DMS114 treated with DMSO at 0.1 percent for 48 hours (cell line): Measurements from ENCODE around the gene CRB1.
"Not testable (repeated sequence)": the region's sequence is repeated elsewhere in the genome, so short reads cannot be mapped to it uniquely, and the experiment has no call there.

Experiments
- DNase-seq: peaks from one replicate; lab custom pipeline; 2025; ENCODE audit not compliant: unreplicated experiment; lab: John Stamatoyannopoulos, UW

The CRB1 gene

DNA sequence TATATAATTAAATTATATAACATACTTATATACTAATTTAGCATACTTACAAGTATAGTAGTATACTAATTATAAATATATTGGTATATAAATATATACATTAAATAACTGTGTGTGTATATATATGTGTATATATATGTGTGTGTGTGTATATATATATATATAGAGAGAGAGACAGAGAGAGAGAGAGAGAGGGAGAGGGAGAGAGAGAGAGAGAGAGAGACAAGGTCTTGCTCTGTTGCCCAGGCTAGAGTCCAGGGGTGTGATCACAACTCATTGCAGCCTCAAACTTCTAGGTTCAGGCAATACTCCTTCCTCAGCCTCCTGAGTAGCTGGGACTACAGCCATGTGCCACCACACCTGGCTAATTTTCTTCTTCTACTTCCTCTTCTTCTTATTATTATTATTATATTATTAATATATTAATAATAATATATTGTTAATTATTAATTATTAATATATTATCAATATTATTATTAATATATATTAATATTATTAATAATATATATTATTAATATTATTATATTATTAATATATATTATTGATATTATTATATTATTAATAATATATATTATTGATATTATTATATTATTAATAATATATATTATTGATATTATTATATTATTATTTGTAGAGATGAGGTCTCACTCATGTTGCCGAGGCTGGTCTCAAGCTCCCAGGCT lies 185.5 kb downstream of the CRB1 start:
- no peak for DNase-seq

- no peak for DNase-seq
These were observed 194.5 kb downstream of the CRB1 start for GRCh38 chr1:197462539-197462938.

- DNase-seq, result no peak
These were observed 195.1 kb downstream of the CRB1 start for GRCh38 chr1:197463142-197463541.

DNA sequence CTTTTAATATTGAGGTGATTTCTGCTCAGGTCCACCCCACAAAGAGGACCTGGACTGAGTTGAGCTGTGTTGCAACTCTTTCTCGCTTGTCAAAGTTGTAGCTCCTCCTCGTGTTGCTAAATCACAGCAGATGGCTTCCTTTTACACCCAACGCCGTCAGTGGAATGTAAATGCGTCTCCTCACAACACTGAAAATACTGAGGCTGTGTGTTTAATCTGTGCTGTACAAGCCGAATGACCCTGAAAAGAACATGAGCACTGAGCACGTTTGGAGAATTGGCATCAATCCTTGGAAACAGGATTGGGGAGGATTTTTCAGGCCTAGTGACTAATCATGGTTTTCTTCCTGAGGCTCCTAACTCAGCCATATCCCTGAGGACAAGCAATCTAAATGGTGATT lies 196.0 kb downstream of the CRB1 start:
- no peak for DNase-seq

DNA sequence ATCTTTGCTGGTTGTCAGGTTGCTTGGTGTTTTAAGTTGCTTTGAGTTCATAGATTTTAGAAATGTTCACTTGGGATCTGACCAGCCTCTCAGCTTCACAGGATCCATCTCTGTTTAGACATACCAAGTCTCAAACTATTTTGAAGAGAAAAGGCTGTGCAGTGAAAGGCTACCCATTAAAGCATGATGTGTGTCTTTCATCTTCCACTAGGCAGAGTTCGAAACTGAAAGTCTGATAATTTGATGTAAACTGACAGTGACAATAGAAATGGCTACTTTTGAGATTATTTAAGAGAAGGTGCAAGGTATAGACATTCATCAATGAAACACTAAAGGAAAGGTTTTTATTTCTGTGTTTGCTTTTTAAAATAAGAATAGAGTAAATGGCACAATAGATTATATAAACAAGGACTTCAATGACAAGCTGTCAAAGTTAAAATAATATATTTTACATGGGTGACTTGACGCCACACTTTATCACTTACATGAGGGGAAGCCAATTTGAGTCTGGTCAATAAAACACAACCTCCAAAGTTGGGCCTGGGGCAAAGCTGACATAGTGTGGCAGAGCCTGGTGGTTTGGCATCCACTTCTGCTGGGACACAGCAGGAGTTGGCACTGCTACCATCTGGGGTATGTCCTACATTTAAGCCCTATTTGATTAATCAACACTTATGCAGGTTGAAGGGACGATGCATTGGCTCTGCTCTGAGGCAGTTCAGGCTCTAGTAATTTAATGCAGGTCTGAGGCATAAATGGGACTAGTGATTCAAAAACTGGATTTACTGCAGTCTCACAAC lies 197.7 kb downstream of the CRB1 start:
- no peak for DNase-seq

DNA sequence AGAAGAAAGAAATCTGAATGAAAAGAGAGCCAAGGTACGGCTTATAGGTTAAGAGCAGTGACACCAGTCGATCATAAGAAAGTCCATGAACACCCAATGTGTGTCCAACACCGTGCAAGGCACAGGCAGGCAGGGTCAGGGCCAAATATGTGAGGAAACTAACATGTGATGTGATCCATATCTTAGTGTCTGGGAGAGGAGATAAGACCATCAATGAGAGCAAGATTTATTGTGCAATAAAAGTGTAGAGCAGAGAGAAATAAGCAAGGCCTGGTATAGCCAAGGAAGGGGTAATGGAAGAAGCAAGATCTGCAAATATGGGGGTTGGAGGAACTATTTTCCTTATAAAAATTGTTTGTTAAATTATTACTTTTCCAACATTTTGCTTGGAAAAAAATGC lies 198.8 kb downstream of the CRB1 start:
- no peak for DNase-seq

DNA sequence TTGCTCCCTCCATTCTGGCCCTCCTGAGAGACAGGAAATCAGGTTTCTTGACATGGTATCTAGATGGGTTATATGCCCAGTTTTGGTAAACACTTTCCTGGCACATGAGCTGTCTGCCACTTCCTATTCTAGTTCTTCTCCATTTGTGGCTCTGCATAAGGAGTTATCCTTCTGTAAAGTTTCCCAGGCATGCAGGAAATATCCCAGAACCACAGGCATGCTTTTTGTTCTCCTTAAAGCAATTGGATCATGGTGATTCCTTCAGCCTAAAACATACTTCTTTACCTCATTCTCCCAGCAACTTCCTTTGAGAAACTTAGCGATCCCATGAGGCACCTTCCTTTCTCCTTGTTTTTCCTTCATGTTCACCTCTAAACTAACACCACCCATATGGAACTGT lies 199.8 kb downstream of the CRB1 start:
- DNase-seq, result no peak

- no peak for DNase-seq
These were observed 200.6 kb downstream of the CRB1 start for GRCh38 chr1:197468543-197469175.

- no peak for DNase-seq
These were observed 201.7 kb downstream of the CRB1 start for GRCh38 chr1:197469620-197470210.

DNA sequence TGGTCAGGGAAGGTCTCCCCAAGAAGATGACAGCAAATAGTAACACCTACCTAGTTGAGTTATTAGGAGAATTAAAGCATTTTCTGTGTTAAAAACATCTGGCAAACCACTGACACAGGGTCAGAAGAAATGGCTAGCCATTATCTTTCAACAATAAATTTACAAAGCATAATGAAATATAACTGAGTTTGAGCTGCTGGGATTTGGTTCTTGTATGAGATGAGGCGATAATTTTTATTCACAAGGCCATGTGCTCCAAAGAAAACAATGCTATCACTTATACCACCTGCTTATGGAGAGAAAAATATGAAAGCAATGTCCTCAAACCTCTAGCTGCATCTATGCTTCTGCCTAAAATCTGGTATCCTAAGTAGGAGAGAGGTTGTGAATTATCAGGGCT lies 202.3 kb downstream of the CRB1 start:
- DNase-seq, result no peak

- DNase-seq, result no peak
These were observed 203.4 kb downstream of the CRB1 start for GRCh38 chr1:197471248-197471985.

DNA sequence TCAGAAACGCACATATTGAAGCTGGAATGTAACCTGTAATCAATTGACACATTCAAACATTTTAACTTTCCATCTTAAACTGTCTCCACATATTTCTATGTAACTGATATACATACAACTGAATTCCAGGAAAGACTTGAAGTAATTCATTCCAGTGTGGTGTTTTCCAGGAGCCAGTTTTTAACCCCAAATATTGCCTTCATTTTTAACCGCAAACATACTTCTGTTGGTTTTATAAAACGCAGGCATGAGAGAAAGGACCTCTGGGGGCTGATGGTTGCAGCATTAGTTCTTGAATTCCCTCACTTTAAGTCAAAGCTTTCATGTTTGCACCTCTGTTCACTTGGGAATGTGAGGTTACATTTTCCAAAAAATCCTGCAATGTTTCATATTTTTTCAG lies 204.1 kb downstream of the CRB1 start:
- no peak for DNase-seq

- no peak for DNase-seq
These were observed 212.4 kb downstream of the CRB1 start for GRCh38 chr1:197480446-197480845.

DNA sequence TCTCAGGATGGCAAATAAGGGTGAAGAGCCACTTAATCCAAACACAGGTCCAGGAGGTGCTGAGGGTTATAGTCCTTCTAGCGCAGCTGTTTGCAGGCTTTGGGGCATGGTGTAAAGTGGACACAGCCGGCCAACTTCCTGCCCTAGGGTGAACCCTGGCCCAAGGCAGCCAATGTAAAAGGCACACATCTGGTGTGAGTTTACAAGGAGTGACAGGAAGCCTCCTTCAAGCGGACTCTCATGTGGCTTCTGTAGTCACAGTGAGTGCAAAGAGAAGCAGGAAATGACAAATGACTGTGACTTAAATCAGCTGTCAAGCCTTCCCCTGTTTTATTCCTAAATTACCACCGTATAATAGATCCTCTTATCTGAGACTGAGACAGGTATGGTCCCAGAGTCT lies 213.0 kb downstream of the CRB1 start:
- no peak for DNase-seq

DNA sequence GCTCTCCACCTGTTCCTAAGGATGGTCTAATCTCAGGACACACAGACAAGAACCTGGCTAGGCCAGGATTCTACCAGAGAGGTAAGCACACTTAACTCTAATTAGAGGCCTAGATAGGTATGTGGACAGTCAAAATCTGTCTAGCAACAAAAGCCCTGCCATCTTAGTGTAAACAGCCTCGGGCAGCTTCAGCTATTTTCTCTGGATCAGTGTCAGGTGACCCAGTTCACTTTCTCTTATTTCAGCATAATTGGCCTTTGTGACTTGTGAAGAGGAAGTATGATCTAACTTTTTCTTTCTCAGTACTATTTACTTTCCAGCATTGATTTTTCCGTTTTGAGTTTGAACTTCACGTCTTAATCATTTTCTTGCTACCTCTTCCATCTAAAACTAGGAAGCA lies 217.7 kb downstream of the CRB1 start:
- DNase-seq, result no peak

DNA sequence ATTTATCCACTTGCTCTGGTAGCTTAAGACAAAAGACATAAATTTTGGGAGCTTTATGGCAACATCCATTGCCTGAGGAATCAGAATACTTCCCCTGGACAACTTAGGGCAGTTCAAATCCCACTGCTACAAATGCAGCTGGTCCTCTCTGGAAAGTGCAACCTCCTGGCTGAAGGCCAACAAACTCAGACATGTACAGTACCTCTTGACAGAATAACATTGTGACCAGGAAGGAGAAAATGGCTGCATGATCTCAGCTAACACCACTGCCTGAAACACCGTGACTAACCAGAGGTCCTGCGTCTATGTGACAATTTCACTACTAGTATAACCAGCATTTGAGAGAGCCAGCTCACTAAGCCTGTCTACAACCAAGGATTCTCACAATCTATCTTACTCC lies 218.9 kb downstream of the CRB1 start:
- DNase-seq, result no peak

GRCh38 chr1:197491505-197491904 lies 223.5 kb downstream of the CRB1 start:
- DNase-seq, result not testable (repeated sequence)

DNA sequence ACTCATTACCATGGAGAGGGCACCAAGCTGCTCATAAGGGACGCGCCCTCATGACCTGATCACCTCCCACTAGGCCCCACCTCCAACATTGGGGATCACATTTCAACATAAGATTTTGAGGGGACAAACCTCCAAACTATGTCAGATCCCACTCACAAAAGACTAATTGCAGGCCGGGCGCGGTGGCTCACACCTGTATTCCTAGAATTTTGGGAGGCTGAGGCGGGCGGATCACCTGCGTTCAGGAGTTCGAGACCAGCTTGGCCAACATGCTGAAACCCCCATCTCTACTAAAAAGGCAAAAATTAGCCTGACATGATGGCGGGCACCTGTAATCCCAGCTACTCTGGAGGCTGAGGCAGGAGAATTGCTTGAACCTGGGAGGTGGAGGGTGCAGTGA lies 228.7 kb downstream of the CRB1 start:
- DNase-seq, result no peak

- no peak for DNase-seq
These were observed 242.8 kb downstream of the CRB1 start for GRCh38 chr1:197510691-197511378.

- no peak for DNase-seq
These were observed 247.4 kb downstream of the CRB1 start for GRCh38 chr1:197515421-197515820.
